CD4-positive, alpha-beta T cell (primary cell): Measurements from ENCODE around the gene SLC34A1. TPM values are rescaled to one million over a fixed set of nuclear protein-coding genes. Genes with fewer than 3 reads are reported as not detected.

Experiments
- ATAC-seq: fragments of 200-7000 bp; cut with Tn5 transposase; one replicate; pipeline ENCODE4 v1.10.0; 2022; ENCODE audit warnings: mild to moderate bottlenecking; ENCODE audit not compliant: poor library complexity
- CTCF ChIA-PET: fragments of 350-600 bp; sonication (Branson Sonifier 250); formaldehyde crosslinking; loops from one replicate; lab custom pipeline; 2021; ENCODE audit warnings: antibody characterized with exemption, inconsistent platforms; lab: Charles Lee
- POLR2A ChIA-PET: fragments of 350-600 bp; sonication (Branson Sonifier 250); formaldehyde crosslinking; loops from one replicate; lab custom pipeline; 2021; ENCODE audit warnings: antibody characterized with exemption, inconsistent platforms; lab: Charles Lee
- DNase-seq, 14 experiments: peaks; one replicate each; pipeline ENCODE4 v3.0.0-alpha.2; 2013 to 2020; ENCODE audit warnings: mixed read lengths in 2 of 14
- H3K27ac ChIP-seq, 2 donors: one replicate each; pipeline versions ENCODE4 v1.5.1 to v1.7.0; 2013; ENCODE audit warnings: low read length in 2 of 2, low read depth in 1 of 2, mild to moderate bottlenecking in 1 of 2
- H3K27me3 ChIP-seq, 2 experiments: 1 replicate in 1 of 2; 2 replicates in 1 of 2; pipeline versions ENCODE4 v1.6.1 to v1.7.0; 2013; ENCODE audit warnings: low read length in 2 of 2, control low read depth in 1 of 2, mild to moderate bottlenecking in 1 of 2, moderate library complexity in 1 of 2; ENCODE audit not compliant: insufficient read depth in 2 of 2, control insufficient read depth in 1 of 2
- H3K36me3 ChIP-seq: one replicate; pipeline ENCODE4 v1.6.1; 2013; ENCODE audit warnings: low read length, control low read depth; ENCODE audit not compliant: insufficient read depth
- H3K4me1 ChIP-seq: one replicate; pipeline ENCODE4 v1.6.1; 2013; ENCODE audit warnings: low read length, control low read depth; ENCODE audit not compliant: insufficient read depth
- H3K4me3 ChIP-seq: one replicate; pipeline ENCODE4 v1.5.1; 2013; ENCODE audit warnings: mild to moderate bottlenecking, low read length, moderate library complexity
- H3K9me3 ChIP-seq, 2 experiments: 1 replicate in 1 of 2; 2 replicates in 1 of 2; pipeline versions ENCODE4 v1.6.1 to v1.7.0; 2013; ENCODE audit warnings: low read length in 2 of 2, mild to moderate bottlenecking in 2 of 2, control low read depth in 1 of 2, moderate library complexity in 1 of 2; ENCODE audit not compliant: control insufficient read depth in 1 of 2, insufficient read depth in 1 of 2
- H3K27ac Mint-ChIP-seq: one replicate; pipeline ENCODE4 v1.8.0; 2020; ENCODE audit warnings: mixed read lengths
- H3K27me3 Mint-ChIP-seq: one replicate; pipeline ENCODE4 v1.8.0; 2021; ENCODE audit warnings: mixed read lengths
- H3K36me3 Mint-ChIP-seq: one replicate; pipeline ENCODE4 v1.8.0; 2021; ENCODE audit warnings: low read depth, mixed read lengths
- H3K4me1 Mint-ChIP-seq: one replicate; pipeline ENCODE4 v1.8.0; 2021; ENCODE audit warnings: low read depth, mixed read lengths
- H3K4me3 Mint-ChIP-seq: one replicate; pipeline ENCODE4 v1.8.0; 2020; ENCODE audit warnings: mild to moderate bottlenecking, mixed read lengths
- H3K9me3 Mint-ChIP-seq: one replicate; pipeline ENCODE4 v1.8.0; 2020; ENCODE audit warnings: mixed read lengths
- CTCF ChIP-seq: fragments of 200-600 bp; IDR thresholded peaks from one replicate; pipeline ENCODE4 v1.8.0; 2022; ENCODE audit warnings: antibody characterized with exemption, mild to moderate bottlenecking
- intact Hi-C, 2 experiments: fragments of 100-400 bp; cut with DNase I in 1 of 2; cut with micrococcal nuclease in 1 of 2; formaldehyde crosslinking; loops; one replicate each; pipeline versions ENCODE4 v1.15.1 to v1.9.0; 2023 to 2025; cut with DNase I, micrococcal nuclease
- total RNA-seq, 174 experiments: library from RNA in 2 of 174; stranded (reverse) in 2 of 174; gene quantifications; one replicate each; pipeline ENCODE4 v1.2.3 and lab custom pipeline; 2021 to 2026

The SLC34A1 gene
- total RNA-seq, 2 experiments from 2014 or later = not detected

- Histone ChIP-seq H3K27me3 (no peaks in the 10 kb centered on the region), H3K9me3 (no peaks in the 10 kb centered on the region), H3K36me3 (peaks cover 95% of the 10 kb centered on the region), H3K4me1 (peaks cover 100% of the 10 kb centered on the region), H3K27ac (peak overlapping the region; percentile 87 to 92), H3K4me3 (no peak overlapping the region)
- no peaks in the 10 kb centered on the region for H3K9me3 Mint-ChIP-seq
- DNase-seq (peak in 1 of 14 experiments; percentile 7), ATAC-seq (no peak)
- ChIA-PET POLR2A (interaction anchor here (1.2 to 12.6 kb wide), 4 partner anchors 8 to 29 kb away, joined by 4 to 661 read pairs (median 128); partner anchors contain the start of genes F12, GRK6 and PRR7), CTCF (interaction anchor here (1.3 to 2.4 kb wide), 2 partner anchors 31 to 45 kb away, joined by 4 to 16 read pairs; no protein-coding TSS in a partner anchor)
- H3K4me3 Mint-ChIP-seq = peak overlapping the region; percentile 51
- no peak for TF ChIP-seq CTCF
- H3K27me3 Mint-ChIP-seq = no peaks in the 10 kb centered on the region
- H3K4me1 Mint-ChIP-seq = peaks cover 80% of the 10 kb centered on the region
- intact Hi-C loops = no loop called here
- H3K27ac Mint-ChIP-seq = peak overlapping the region; percentile 93
- H3K36me3 Mint-ChIP-seq = peaks cover 94% of the 10 kb centered on the region
These were observed 50.9 kb downstream of the SLC34A1 start for GRCh38 chr5:177434942-177435738.

GRCh38 chr5:177435847-177436536 is 51.8 kb downstream of the SLC34A1 start:
- intact Hi-C loops = no loop called here
- TF ChIP-seq CTCF = no peak
- Histone ChIP-seq H3K36me3 (peaks cover 95% of the 10 kb centered on the region), H3K27me3 (no peaks in the 10 kb centered on the region), H3K9me3 (no peaks in the 10 kb centered on the region), H3K27ac (peak overlapping the region in 1 of 2 donors; percentile 87), H3K4me1 (peaks cover 100% of the 10 kb centered on the region), H3K4me3 (no peak overlapping the region)
- DNase-seq (peak in 1 of 14 experiments; percentile 12), ATAC-seq (no peak)
- CTCF ChIA-PET = interaction anchor here (0.8 kb wide), 1 partner anchor 31 kb away, joined by 3 read pairs; no protein-coding TSS in a partner anchor
- Mint-ChIP-seq H3K27ac (peak overlapping the region; percentile 88), H3K9me3 (no peaks in the 10 kb centered on the region), H3K27me3 (no peaks in the 10 kb centered on the region), H3K4me3 (no peak overlapping the region), H3K4me1 (peaks cover 77% of the 10 kb centered on the region), H3K36me3 (peaks cover 92% of the 10 kb centered on the region)
- POLR2A ChIA-PET = interaction anchor here (1.9 to 15.3 kb wide), 4 partner anchors 7 to 32 kb away, joined by 5 to 661 read pairs (median 16); partner anchors contain the start of genes GRK6 and PRR7

- peaks cover 72% of the 10 kb centered on the region for H3K4me1 Mint-ChIP-seq
- H3K4me3 ChIP-seq = no peak overlapping the region
- no peaks in the 10 kb centered on the region for H3K27me3 ChIP-seq
- H3K27me3 Mint-ChIP-seq = no peaks in the 10 kb centered on the region
- H3K36me3 Mint-ChIP-seq = peaks cover 92% of the 10 kb centered on the region
- ATAC-seq = no peak
- peak overlapping the region; percentile 88 for H3K27ac Mint-ChIP-seq
- H3K9me3 Mint-ChIP-seq = no peaks in the 10 kb centered on the region
- no peak overlapping the region for H3K4me3 Mint-ChIP-seq
- ChIA-PET CTCF (interaction anchor here (1.4 kb wide), 1 partner anchor 68 kb away, joined by 3 read pairs; no protein-coding TSS in a partner anchor), POLR2A (interaction anchor here (0.9 to 15.3 kb wide), 6 partner anchors 8 to 48 kb away, joined by 3 to 661 read pairs (median 6); partner anchors contain the start of genes GRK6 and PRR7)
- no peaks in the 10 kb centered on the region for H3K9me3 ChIP-seq
- peak overlapping the region; percentile 29 to 52 for H3K27ac ChIP-seq
- DNase-seq = peak in 1 of 14 experiments; percentile 13
- peaks cover 95% of the 10 kb centered on the region for H3K36me3 ChIP-seq
- intact Hi-C loops = no loop called here
- peaks cover 100% of the 10 kb centered on the region for H3K4me1 ChIP-seq
- no peak for TF ChIP-seq CTCF
These were observed 53.4 kb downstream of the SLC34A1 start for GRCh38 chr5:177437623-177438022.
